AG08396 (cell line): ENCODE measurements around the gene TAAR5.
"Not testable (repeated sequence)": the region's sequence is repeated elsewhere in the genome, so short reads cannot be mapped to it uniquely, and the experiment has no call there.

Source experiments
- DNase-seq: peaks from one replicate; pipeline ENCODE4 v3.0.0; 2012; ENCODE audit warnings: low spot score, mixed read lengths

Gene TAAR5

DNA sequence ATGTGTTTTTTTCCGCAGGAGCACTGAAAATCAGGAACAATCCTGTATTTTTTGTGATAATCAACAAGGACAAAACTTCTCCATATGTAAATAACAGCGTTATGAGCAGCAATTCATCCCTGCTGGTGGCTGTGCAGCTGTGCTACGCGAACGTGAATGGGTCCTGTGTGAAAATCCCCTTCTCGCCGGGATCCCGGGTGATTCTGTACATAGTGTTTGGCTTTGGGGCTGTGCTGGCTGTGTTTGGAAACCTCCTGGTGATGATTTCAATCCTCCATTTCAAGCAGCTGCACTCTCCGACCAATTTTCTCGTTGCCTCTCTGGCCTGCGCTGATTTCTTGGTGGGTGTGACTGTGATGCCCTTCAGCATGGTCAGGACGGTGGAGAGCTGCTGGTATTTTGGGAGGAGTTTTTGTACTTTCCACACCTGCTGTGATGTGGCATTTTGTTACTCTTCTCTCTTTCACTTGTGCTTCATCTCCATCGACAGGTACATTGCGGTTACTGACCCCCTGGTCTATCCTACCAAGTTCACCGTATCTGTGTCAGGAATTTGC is 19.2 kb downstream of the TAAR5 start, which contains the start of gene TAAR6:
TSS of gene TAAR6 (plus strand) at position 102 of the 557 bp plus-strand sequence. CDS start at position 102, 0 bp downstream.
- no peak for DNase-seq

DNA sequence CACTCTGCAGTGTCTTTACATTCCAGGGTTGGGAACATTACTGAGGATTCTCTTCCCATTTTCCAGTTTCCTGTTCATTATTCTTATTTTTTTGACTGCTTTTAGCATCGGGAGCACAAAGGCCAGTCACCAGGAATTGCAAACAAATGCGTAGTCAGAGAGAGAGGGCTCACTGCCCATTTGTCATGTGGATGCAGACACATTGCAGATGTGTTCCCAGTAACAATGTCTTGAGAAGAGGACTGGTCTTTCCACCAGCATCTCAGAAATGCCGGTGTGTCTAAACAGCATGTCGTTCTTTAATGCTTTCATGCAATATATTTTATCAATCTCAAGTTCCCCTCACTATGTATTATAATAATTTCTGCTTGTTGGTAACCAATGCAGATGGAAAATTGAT is 20.4 kb downstream of the TAAR5 start:
- no peak for DNase-seq

DNA sequence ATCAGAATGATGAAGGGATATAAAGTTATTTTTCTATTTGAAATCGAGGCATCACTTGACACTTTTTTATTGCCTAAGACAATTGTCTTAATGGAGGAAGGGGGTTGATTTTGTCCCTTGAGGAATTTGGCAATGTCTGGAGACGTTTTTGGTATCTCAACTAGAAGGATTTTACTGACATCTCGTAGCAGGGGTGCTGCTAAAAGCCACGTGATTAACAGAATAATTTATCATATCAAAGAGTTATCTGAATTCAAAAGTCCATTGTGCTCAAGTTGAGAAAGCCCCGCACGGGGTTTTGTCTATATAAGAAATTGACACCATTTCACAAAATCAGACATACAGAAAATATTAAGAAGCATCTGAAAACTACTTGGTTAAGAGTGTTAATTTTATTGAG is 20.9 kb downstream of the TAAR5 start:
- DNase-seq = no peak

DNA sequence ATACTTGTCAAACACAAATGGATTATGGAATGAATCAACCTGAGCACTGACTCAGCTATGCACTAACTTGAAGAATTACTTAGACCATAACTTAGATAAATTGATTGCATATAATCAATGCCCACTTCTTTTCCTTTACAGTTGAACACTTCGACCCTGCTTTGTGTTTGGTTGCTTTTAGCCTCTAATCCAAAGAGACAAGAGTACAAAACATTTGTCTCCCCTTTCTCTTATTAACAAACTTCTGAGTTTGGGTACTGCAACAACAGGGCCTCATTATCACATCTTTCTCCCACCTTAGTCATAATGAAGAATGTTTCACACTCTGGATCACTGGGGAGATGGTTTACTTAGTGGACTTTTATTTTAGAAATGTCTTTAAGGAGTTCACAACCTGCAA is 22.0 kb downstream of the TAAR5 start:
- no peak for DNase-seq

GRCh38 chr6:132566404-132566803 is 23.1 kb downstream of the TAAR5 start:
- DNase-seq = no peak

- not testable (repeated sequence) for DNase-seq
Measured at GRCh38 chr6:132560087-132560486, 29.5 kb downstream of the TAAR5 start.

- no peak for DNase-seq
Measured at GRCh38 chr6:132552372-132552771, 37.2 kb downstream of the TAAR5 start, which contains the start of gene TAAR8. TSS of gene TAAR8 (plus strand) at chr6:132552672. CDS start at chr6:132552693, 21 bp downstream.

- DNase-seq = no peak
Measured at GRCh38 chr6:132551214-132551613, 38.3 kb downstream of the TAAR5 start.

DNA sequence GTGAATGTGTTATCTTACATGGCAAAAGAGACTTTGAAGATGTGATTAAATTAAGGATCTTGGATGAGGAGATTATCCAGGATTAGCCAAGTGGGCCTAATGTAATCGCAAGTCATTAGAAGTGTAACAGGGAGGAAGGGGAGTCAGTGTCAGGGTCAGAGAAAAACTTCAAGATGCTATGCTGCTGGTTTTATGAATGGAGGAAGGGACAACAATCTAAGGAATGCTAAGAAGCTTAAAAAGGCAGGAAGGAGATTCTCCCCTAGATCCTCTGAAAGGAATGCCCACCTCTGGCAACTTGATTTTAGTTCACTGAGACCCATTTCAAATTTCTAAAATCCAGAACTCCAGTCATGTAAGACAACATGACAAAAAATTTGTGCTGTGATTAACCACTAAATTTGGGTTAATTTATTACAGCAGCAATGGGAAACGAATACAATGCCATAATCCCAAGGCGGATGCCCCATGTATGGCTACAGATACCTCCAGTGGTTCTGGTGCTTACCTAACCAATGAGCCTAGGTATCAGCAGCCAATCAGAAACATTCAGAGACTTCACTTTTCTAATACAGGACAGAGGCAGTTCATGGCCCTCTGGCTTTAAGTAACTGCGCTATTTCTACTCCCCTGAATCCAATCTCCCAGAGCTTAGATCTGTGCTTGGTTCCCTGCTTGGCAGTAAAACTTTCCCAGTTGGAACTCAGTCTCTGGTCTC is 40.6 kb downstream of the TAAR5 start:
- DNase-seq = no peak

GRCh38 chr6:132544826-132545225 is 44.7 kb downstream of the TAAR5 start:
- no peak for DNase-seq
